Measurements from ENCODE around the gene HELZ.

Gene HELZ

GRCh38 chr17:67035131-67036083 is 209.6 kb downstream of the HELZ start:
- FAIRE-seq, result no peak
- DNase-seq (ENCODE audit: insufficient read length, low spot score), result no peak

- DNase-seq (ENCODE audit: insufficient read length, low spot score) (no peak), FAIRE-seq (no peak)
Measured at GRCh38 chr17:67033613-67034012, 211.4 kb downstream of the HELZ start.

- no peak for DNase-seq (ENCODE audit: insufficient read length, low spot score)
- no peak for FAIRE-seq
Measured at GRCh38 chr17:67032985-67033384, 212.0 kb downstream of the HELZ start.

GRCh38 chr17:67032382-67032781 is 212.6 kb downstream of the HELZ start:
- DNase-seq (ENCODE audit: insufficient read length, low spot score) (no peak), FAIRE-seq (no peak)

- FAIRE-seq, result no peak
- no peak for DNase-seq (ENCODE audit: insufficient read length, low spot score)
Measured at GRCh38 chr17:67030641-67031040, 214.4 kb downstream of the HELZ start.

- no peak for FAIRE-seq
Measured at GRCh38 chr17:67027031-67027628, 217.9 kb downstream of the HELZ start.

GRCh38 chr17:67026341-67026740 is 218.7 kb downstream of the HELZ start:
- DNase-seq (ENCODE audit: insufficient read length, low spot score) (no peak), FAIRE-seq (no peak)

More at GRCh38 chr17:67027031-67027628, 217.9 kb downstream of the HELZ start:
- no peak for DNase-seq (ENCODE audit: insufficient read length, low spot score)

- DNase-seq (ENCODE audit: insufficient read length, low spot score) (no peak), FAIRE-seq (no peak)
Measured at GRCh38 chr17:67025216-67025792, 219.7 kb downstream of the HELZ start.

GRCh38 chr17:67024736-67025135 is 220.3 kb downstream of the HELZ start:
- FAIRE-seq (no peak), DNase-seq (ENCODE audit: insufficient read length, low spot score) (no peak)

- DNase-seq (ENCODE audit: insufficient read length, low spot score), result no peak
- FAIRE-seq, result no peak
Measured at GRCh38 chr17:67022451-67022810, 222.6 kb downstream of the HELZ start.

- no peak for FAIRE-seq
- no peak for DNase-seq (ENCODE audit: insufficient read length, low spot score)
Measured at GRCh38 chr17:67021743-67022450, 223.1 kb downstream of the HELZ start.

GRCh38 chr17:67021196-67021595 is 223.8 kb downstream of the HELZ start:
- DNase-seq (ENCODE audit: insufficient read length, low spot score), result no peak
- FAIRE-seq, result no peak

All from GM19239 (cell line).